Smooth muscle cell (in vitro differentiated cells): ENCODE data around the gene PTPN3. TPM values are rescaled to one million over a fixed set of nuclear protein-coding genes. Genes with fewer than 3 reads are reported as not detected.

Experiments used
- DNase-seq: peaks from one replicate; lab custom pipeline; 2025; ENCODE audit not compliant: unreplicated experiment; lab: John Stamatoyannopoulos, UW
- H2AFZ ChIP-seq: fragments of 200-600 bp; sonication (generic); 2 replicates; pipeline ENCODE4 v1.6.0; 2016; ENCODE audit warnings: antibody characterized with exemption, low read depth, mild to moderate bottlenecking
- H3F3A ChIP-seq: fragments of 200-600 bp; sonication (generic); 2 replicates; pipeline ENCODE4 v1.6.0; 2017; ENCODE audit warnings: antibody characterized with exemption, low read depth
- H3K27ac ChIP-seq: fragments of 200-600 bp; sonication (generic); 2 replicates; pipeline ENCODE4 v1.5.1; 2016; ENCODE audit warnings: low read depth, mild to moderate bottlenecking
- H3K27me3 ChIP-seq: fragments of 200-600 bp; sonication (generic); 2 replicates; pipeline ENCODE4 v1.6.1; 2016; ENCODE audit warnings: low read depth, mild to moderate bottlenecking
- H3K36me3 ChIP-seq: fragments of 200-600 bp; sonication (generic); 2 replicates; pipeline ENCODE4 v1.5.1; 2016; ENCODE audit warnings: low read depth
- H3K4me1 ChIP-seq: fragments of 200-600 bp; sonication (generic); 2 replicates; pipeline ENCODE4 v1.5.1; 2016; ENCODE audit warnings: low read depth
- H3K4me2 ChIP-seq: fragments of 200-600 bp; sonication (generic); 2 replicates; pipeline ENCODE4 v1.6.0; 2016; ENCODE audit warnings: mild to moderate bottlenecking
- H3K4me3 ChIP-seq: fragments of 200-600 bp; sonication (generic); 2 replicates; pipeline ENCODE4 v1.5.1; 2016; ENCODE audit warnings: mild to moderate bottlenecking
- H3K79me2 ChIP-seq: fragments of 200-600 bp; sonication (generic); 2 replicates; pipeline ENCODE4 v1.6.0; 2016; ENCODE audit warnings: low read depth, mild to moderate bottlenecking
- H3K9ac ChIP-seq: fragments of 200-600 bp; sonication (generic); 2 replicates; pipeline ENCODE4 v1.6.0; 2016; ENCODE audit warnings: low read depth
- H3K9me3 ChIP-seq: fragments of 200-600 bp; sonication (generic); replicated peaks from 2 replicates; pipeline ENCODE4 v1.5.1; 2016; ENCODE audit warnings: low read depth
- H4K20me1 ChIP-seq: fragments of 200-600 bp; sonication (generic); 2 replicates; pipeline ENCODE4 v1.6.0; 2016; ENCODE audit warnings: low read depth
- CTCF ChIP-seq: fragments of 200-600 bp; sonication (generic); IDR thresholded peaks from 2 replicates; pipeline ENCODE4 v1.5.1; 2017; ENCODE audit warnings: borderline replicate concordance, mild to moderate bottlenecking, antibody characterized with exemption; ENCODE audit not compliant: insufficient read depth, poor library complexity, severe bottlenecking
- WGBS: methylation state at CpG from one replicate; pipeline ENCODE4 v1.1.7; 2016; ENCODE audit warnings: low lambda C conversion rate; 5-methylcytosine and 5-hydroxymethylcytosine counted together
- polyA plus RNA-seq: library from polyadenylated mRNA; unstranded; fragments of >200 nt; fragmentation: Nextera tagmentation; extraction: Ambion mirVana; gene quantifications from 2 replicates; pipeline ENCODE4 v1.2.1, GENCODE V29; 2016
- total RNA-seq: library from RNA; depleted of rRNA; stranded (reverse); fragments of >200 nt; gene quantifications from 2 replicates; pipeline ENCODE4 v1.2.3, GENCODE V29; 2014

Gene PTPN3
- total and polyA plus RNA-seq, 2 experiments from 2014 or later = 2.2 to 5.5 TPM

- Histone ChIP-seq H3F3A (no peaks in the 10 kb centered on the region), H3K27ac (no peak overlapping the region), H3K27me3 (no peaks in the 10 kb centered on the region), H3K4me3 (no peak overlapping the region), H3K4me1 (no peaks in the 10 kb centered on the region), H2AFZ (no peak overlapping the region), H3K9ac (no peak overlapping the region), H3K79me2 (no peaks in the 10 kb centered on the region), H3K36me3 (no peaks in the 10 kb centered on the region), H4K20me1 (no peaks in the 10 kb centered on the region), H3K9me3 (no peaks in the 10 kb centered on the region), H3K4me2 (no peak overlapping the region)
- 92% methylated on average over 12 of the region's 13 CpGs for WGBS
- no peak for DNase-seq
- no peak for TF ChIP-seq CTCF
Measured at GRCh38 chr9:109382182-109382581, 115.9 kb downstream of the PTPN3 start.

GRCh38 chr9:109381011-109381729 lies 116.9 kb downstream of the PTPN3 start:
- 69% methylated on average over 13 of the region's 13 CpGs for WGBS
- no peak for DNase-seq
- Histone ChIP-seq H3K9me3 (no peaks in the 10 kb centered on the region), H3K4me3 (no peak overlapping the region), H3F3A (no peaks in the 10 kb centered on the region), H3K4me1 (no peaks in the 10 kb centered on the region), H3K9ac (no peak overlapping the region), H3K4me2 (no peak overlapping the region), H2AFZ (no peak overlapping the region), H4K20me1 (no peaks in the 10 kb centered on the region), H3K27ac (peak overlapping the region; percentile 23), H3K79me2 (no peaks in the 10 kb centered on the region), H3K36me3 (no peaks in the 10 kb centered on the region), H3K27me3 (no peaks in the 10 kb centered on the region)
- TF ChIP-seq CTCF = no peak

GRCh38 chr9:109379513-109379912 lies 118.6 kb downstream of the PTPN3 start:
- H4K20me1 ChIP-seq = no peaks in the 10 kb centered on the region
- no peaks in the 10 kb centered on the region for H3K9me3 ChIP-seq
- H3K27me3 ChIP-seq = no peaks in the 10 kb centered on the region
- H3K4me1 ChIP-seq = no peaks in the 10 kb centered on the region
- no peaks in the 10 kb centered on the region for H3F3A ChIP-seq
- DNase-seq = no peak
- no peak overlapping the region for H3K4me2 ChIP-seq
- H2AFZ ChIP-seq = no peak overlapping the region
- no peaks in the 10 kb centered on the region for H3K36me3 ChIP-seq
- TF ChIP-seq CTCF = no peak
- H3K27ac ChIP-seq = no peak overlapping the region
- WGBS = 95% methylated on average over 7 of the region's 7 CpGs
- no peak overlapping the region for H3K9ac ChIP-seq
- H3K79me2 ChIP-seq = no peaks in the 10 kb centered on the region
- H3K4me3 ChIP-seq = no peak overlapping the region

- Histone ChIP-seq H3F3A (no peaks in the 10 kb centered on the region), H3K27me3 (no peaks in the 10 kb centered on the region), H3K9ac (no peak overlapping the region), H2AFZ (no peak overlapping the region), H3K4me2 (no peak overlapping the region), H3K4me1 (no peaks in the 10 kb centered on the region), H3K4me3 (no peak overlapping the region), H3K9me3 (no peaks in the 10 kb centered on the region), H3K27ac (no peak overlapping the region), H3K79me2 (no peaks in the 10 kb centered on the region), H3K36me3 (no peaks in the 10 kb centered on the region), H4K20me1 (no peaks in the 10 kb centered on the region)
- DNase-seq = no peak
- TF ChIP-seq CTCF = no peak
- WGBS = 92% methylated on average over 4 of the region's 4 CpGs
Measured at GRCh38 chr9:109378316-109378715, 119.8 kb downstream of the PTPN3 start.
